Neural progenitor cell (in vitro differentiated cells): Measurements from ENCODE around the gene LMAN2. TPM values are rescaled to one million over a fixed set of nuclear protein-coding genes. Genes with fewer than 3 reads are reported as not detected.

ENCODE experiments used
- DNase-seq: peaks from one replicate; pipeline ENCODE4 v3.0.0-alpha.2; 2016; ENCODE audit warnings: low spot score
- H2AFZ ChIP-seq: fragments of 200-600 bp; sonication (generic); replicated peaks from 2 replicates; pipeline ENCODE4 v1.6.1; 2016; ENCODE audit warnings: antibody characterized with exemption
- H3F3A ChIP-seq: fragments of 200-600 bp; sonication (generic); 2 replicates; pipeline ENCODE4 v1.6.1; 2016; ENCODE audit warnings: antibody characterized with exemption, low read depth
- H3K27ac ChIP-seq: fragments of 200-600 bp; sonication (generic); 2 replicates; pipeline ENCODE4 v1.5.1; 2016; ENCODE audit warnings: mild to moderate bottlenecking
- H3K27me3 ChIP-seq: fragments of 200-600 bp; sonication (generic); 2 replicates; pipeline ENCODE4 v1.6.1; 2016; ENCODE audit warnings: mild to moderate bottlenecking, moderate library complexity
- H3K36me3 ChIP-seq: fragments of 200-600 bp; sonication (generic); 2 replicates; pipeline ENCODE4 v1.5.1; 2016
- H3K4me1 ChIP-seq: fragments of 200-600 bp; sonication (generic); 2 replicates; pipeline ENCODE4 v1.6.1; 2016; ENCODE audit warnings: mixed run types
- H3K4me2 ChIP-seq: fragments of 200-600 bp; sonication (generic); 2 replicates; pipeline ENCODE4 v1.6.1; 2016
- H3K4me3 ChIP-seq: fragments of 200-600 bp; sonication (generic); 2 replicates; pipeline ENCODE4 v1.5.1; 2016
- H3K79me2 ChIP-seq: fragments of 200-600 bp; sonication (generic); 2 replicates; pipeline ENCODE4 v1.6.1; 2016; ENCODE audit warnings: low read depth
- H3K9ac ChIP-seq: fragments of 200-600 bp; sonication (generic); 2 replicates; pipeline ENCODE4 v1.6.1; 2016
- H3K9me3 ChIP-seq: fragments of 200-600 bp; sonication (generic); 2 replicates; pipeline ENCODE4 v1.5.1; 2016; ENCODE audit warnings: low read depth
- H4K20me1 ChIP-seq: fragments of 200-600 bp; sonication (generic); 2 replicates; pipeline ENCODE4 v1.6.1; 2016; ENCODE audit warnings: low read depth
- H3K27ac Mint-ChIP-seq: 3 replicates; pipeline ENCODE4 v1.8.0; 2021; ENCODE audit warnings: mixed read lengths
- H3K27me3 Mint-ChIP-seq: 2 replicates; pipeline ENCODE4 v1.8.0; 2022; ENCODE audit warnings: low read depth, mild to moderate bottlenecking, inconsistent platforms, moderate library complexity, mixed read lengths; ENCODE audit not compliant: insufficient read depth
- H3K36me3 Mint-ChIP-seq: 3 replicates; pipeline ENCODE4 v1.8.0; 2021; ENCODE audit warnings: mixed read lengths
- H3K4me1 Mint-ChIP-seq: 3 replicates; pipeline ENCODE4 v1.8.0; 2021; ENCODE audit warnings: mixed read lengths
- H3K4me3 Mint-ChIP-seq: 3 replicates; pipeline ENCODE4 v1.8.0; 2021; ENCODE audit warnings: mild to moderate bottlenecking, moderate library complexity, mixed read lengths
- H3K9me3 Mint-ChIP-seq: 3 replicates; pipeline ENCODE4 v1.8.0; 2020; ENCODE audit warnings: mixed read lengths
- CTCF ChIP-seq: fragments of 200-600 bp; sonication (generic); IDR thresholded peaks from 2 replicates; pipeline ENCODE4 v1.5.1; 2017; ENCODE audit warnings: antibody characterized with exemption, mild to moderate bottlenecking
- EZH2 ChIP-seq: fragments of 200-600 bp; sonication (generic); IDR thresholded peaks from 2 replicates; pipeline ENCODE4 v1.6.1; 2017; ENCODE audit warnings: antibody characterized with exemption, mild to moderate bottlenecking, moderate library complexity
- EZH2phosphoT487 ChIP-seq: fragments of 200-600 bp; sonication (generic); IDR thresholded peaks from 2 replicates; pipeline ENCODE4 v1.6.1; 2017; ENCODE audit warnings: antibody characterized with exemption
- total RNA-seq: library from RNA; depleted of rRNA; stranded (reverse); fragments of >200 nt; gene quantifications from 2 replicates; pipeline ENCODE4 v1.2.3, GENCODE V29; 2015; ENCODE audit warnings: low replicate concordance

Gene LMAN2
- total RNA-seq, 1 donor from 2014 or later = 96.5 TPM

GRCh38 chr5:177347699-177348098 is 3.8 kb downstream of the LMAN2 start:
- no peaks in the 10 kb centered on the region for H3K9me3 Mint-ChIP-seq
- TF ChIP-seq EZH2 (no peak), CTCF (no peak), EZH2phosphoT487 (no peak)
- Histone ChIP-seq H3K4me3 (no peak overlapping the region), H3K36me3 (peaks cover 4% of the 10 kb centered on the region), H3K4me1 (peaks cover 12% of the 10 kb centered on the region), H2AFZ (no peak overlapping the region), H3F3A (peaks cover 22% of the 10 kb centered on the region), H3K27me3 (no peaks in the 10 kb centered on the region), H3K79me2 (peaks cover 85% of the 10 kb centered on the region), H3K9ac (no peak overlapping the region), H3K4me2 (no peak overlapping the region), H4K20me1 (peaks cover 21% of the 10 kb centered on the region), H3K27ac (no peak overlapping the region), H3K9me3 (no peaks in the 10 kb centered on the region)
- no peak overlapping the region for H3K4me3 Mint-ChIP-seq
- peaks cover 3% of the 10 kb centered on the region for H3K36me3 Mint-ChIP-seq
- H3K27me3 Mint-ChIP-seq = peaks cover 2% of the 10 kb centered on the region
- H3K4me1 Mint-ChIP-seq = peaks cover 30% of the 10 kb centered on the region
- no peak for DNase-seq
- no peak overlapping the region for H3K27ac Mint-ChIP-seq

- Histone ChIP-seq H3K27ac (no peak overlapping the region), H3K4me1 (peaks cover 8% of the 10 kb centered on the region), H3K36me3 (peaks cover 4% of the 10 kb centered on the region), H4K20me1 (peaks cover 22% of the 10 kb centered on the region), H2AFZ (no peak overlapping the region), H3K4me3 (no peak overlapping the region), H3F3A (peaks cover 18% of the 10 kb centered on the region), H3K79me2 (peaks cover 94% of the 10 kb centered on the region), H3K4me2 (no peak overlapping the region), H3K9me3 (no peaks in the 10 kb centered on the region), H3K27me3 (no peaks in the 10 kb centered on the region), H3K9ac (no peak overlapping the region)
- DNase-seq = no peak
- H3K9me3 Mint-ChIP-seq = no peaks in the 10 kb centered on the region
- H3K27me3 Mint-ChIP-seq = peaks cover 2% of the 10 kb centered on the region
- H3K36me3 Mint-ChIP-seq = peaks cover 4% of the 10 kb centered on the region
- peaks cover 26% of the 10 kb centered on the region for H3K4me1 Mint-ChIP-seq
- no peak overlapping the region for H3K4me3 Mint-ChIP-seq
- H3K27ac Mint-ChIP-seq = no peak overlapping the region
- no peak for TF ChIP-seq EZH2phosphoT487
- TF ChIP-seq CTCF = no peak
- TF ChIP-seq EZH2 = no peak
These were observed 4.6 kb downstream of the LMAN2 start for GRCh38 chr5:177346820-177347219.

GRCh38 chr5:177344891-177345290 is 6.6 kb downstream of the LMAN2 start:
- peaks cover 12% of the 10 kb centered on the region for H3F3A ChIP-seq
- H3K4me2 ChIP-seq = no peak overlapping the region
- Mint-ChIP-seq H3K4me3 (no peak overlapping the region), H3K36me3 (peaks cover 8% of the 10 kb centered on the region), H3K27ac (no peak overlapping the region), H3K4me1 (peaks cover 10% of the 10 kb centered on the region), H3K27me3 (peaks cover 2% of the 10 kb centered on the region), H3K9me3 (no peaks in the 10 kb centered on the region)
- no peak overlapping the region for H3K9ac ChIP-seq
- no peaks in the 10 kb centered on the region for H3K27me3 ChIP-seq
- no peaks in the 10 kb centered on the region for H3K9me3 ChIP-seq
- H3K79me2 ChIP-seq = peaks cover 83% of the 10 kb centered on the region
- no peak overlapping the region for H3K27ac ChIP-seq
- peaks cover 4% of the 10 kb centered on the region for H3K36me3 ChIP-seq
- no peak overlapping the region for H3K4me3 ChIP-seq
- H4K20me1 ChIP-seq = peaks cover 16% of the 10 kb centered on the region
- no peak overlapping the region for H2AFZ ChIP-seq
- no peak for TF ChIP-seq EZH2phosphoT487
- TF ChIP-seq EZH2 = no peak
- no peak for TF ChIP-seq CTCF
- no peak for DNase-seq
- no peaks in the 10 kb centered on the region for H3K4me1 ChIP-seq
